GM23338 (cell line): ENCODE results near the gene KRTAP5-10.

Source experiments
- CREB1 ChIP-seq: fragments of 250-450 bp; sonication (Bioruptor Pico); IDR thresholded peaks from 2 replicates; pipeline ENCODE4 v1.5.0; 2020; ENCODE audit warnings: low read depth, mild to moderate bottlenecking, moderate library complexity
- EZH2 ChIP-seq: fragments of 200-600 bp; sonication (generic); IDR thresholded peaks from one replicate; pipeline ENCODE4 v1.8.0; 2017; ENCODE audit warnings: antibody characterized with exemption, mild to moderate bottlenecking, low read depth; ENCODE audit not compliant: unreplicated experiment
- EZH2phosphoT487 ChIP-seq: fragments of 200-600 bp; sonication (generic); IDR thresholded peaks from one replicate; pipeline ENCODE4 v1.8.1; 2018; ENCODE audit warnings: antibody characterized with exemption; ENCODE audit not compliant: unreplicated experiment
- JUNB ChIP-seq: IDR thresholded peaks from one replicate; pipeline ENCODE4 v1.6.1; 2016; ENCODE audit warnings: antibody characterized with exemption; ENCODE audit not compliant: unreplicated experiment
- POLR2AphosphoS5 ChIP-seq: IDR thresholded peaks from 2 replicates; pipeline ENCODE4 v1.6.1; 2016; ENCODE audit warnings: antibody characterized with exemption, low read depth
- ZNF331 ChIP-seq: fragments of 250-450 bp; sonication (Bioruptor Pico); IDR thresholded peaks from 2 replicates; pipeline ENCODE4 v1.5.0; 2020; ENCODE audit warnings: low read depth, mild to moderate bottlenecking, moderate library complexity
- TF ChIP-seq, protein P1 (sequence below), 2 experiments: fragments of 200-600 bp in 1 of 2; sonication (generic) in 1 of 2; conservative IDR thresholded peaks; 2 replicates each; pipeline versions ENCODE4 v1.5.1 to v1.6.1; 2016 to 2017; ENCODE audit warnings: antibody characterized with exemption in 2 of 2, low read depth in 2 of 2, mild to moderate bottlenecking in 2 of 2, moderate library complexity in 1 of 2
- TF ChIP-seq, protein P2 (sequence below): IDR thresholded peaks from one replicate; pipeline ENCODE4 v1.6.1; 2018; ENCODE audit warnings: antibody characterized with exemption; ENCODE audit not compliant: unreplicated experiment
- TF ChIP-seq, protein P3 (sequence below): IDR thresholded peaks from 2 replicates; pipeline ENCODE4 v1.6.1; 2016; ENCODE audit warnings: antibody characterized with exemption

DNA sequence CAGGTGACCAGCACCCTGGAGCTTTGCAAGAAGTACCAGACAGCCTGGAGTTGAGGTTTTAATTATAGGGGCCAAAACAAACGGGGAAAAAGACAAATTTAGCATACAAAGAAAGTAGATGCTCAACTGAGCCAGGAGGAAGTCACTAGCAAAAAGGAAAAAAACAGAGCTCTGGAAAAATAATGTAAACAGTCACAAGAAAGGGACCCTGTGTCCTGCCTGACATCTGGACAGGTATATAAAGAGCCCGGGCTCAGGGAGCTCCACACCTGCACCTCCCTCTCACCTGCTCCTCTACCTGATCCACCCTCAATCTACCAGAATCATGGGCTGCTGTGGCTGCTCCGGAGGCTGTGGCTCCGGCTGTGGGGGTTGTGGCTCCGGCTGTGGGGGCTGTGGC lies at the start of gene KRTAP5-10:
- TF ChIP-seq, protein P1, sequence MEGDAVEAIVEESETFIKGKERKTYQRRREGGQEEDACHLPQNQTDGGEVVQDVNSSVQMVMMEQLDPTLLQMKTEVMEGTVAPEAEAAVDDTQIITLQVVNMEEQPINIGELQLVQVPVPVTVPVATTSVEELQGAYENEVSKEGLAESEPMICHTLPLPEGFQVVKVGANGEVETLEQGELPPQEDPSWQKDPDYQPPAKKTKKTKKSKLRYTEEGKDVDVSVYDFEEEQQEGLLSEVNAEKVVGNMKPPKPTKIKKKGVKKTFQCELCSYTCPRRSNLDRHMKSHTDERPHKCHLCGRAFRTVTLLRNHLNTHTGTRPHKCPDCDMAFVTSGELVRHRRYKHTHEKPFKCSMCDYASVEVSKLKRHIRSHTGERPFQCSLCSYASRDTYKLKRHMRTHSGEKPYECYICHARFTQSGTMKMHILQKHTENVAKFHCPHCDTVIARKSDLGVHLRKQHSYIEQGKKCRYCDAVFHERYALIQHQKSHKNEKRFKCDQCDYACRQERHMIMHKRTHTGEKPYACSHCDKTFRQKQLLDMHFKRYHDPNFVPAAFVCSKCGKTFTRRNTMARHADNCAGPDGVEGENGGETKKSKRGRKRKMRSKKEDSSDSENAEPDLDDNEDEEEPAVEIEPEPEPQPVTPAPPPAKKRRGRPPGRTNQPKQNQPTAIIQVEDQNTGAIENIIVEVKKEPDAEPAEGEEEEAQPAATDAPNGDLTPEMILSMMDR (conservative IDR thresholded peaks at IDR 0.05; ENCODE audit: low read depth in 2 of 2), result no peak
- TF ChIP-seq CREB1 (CRISPR knock-in tag) (no peak), EZH2 (no peak), POLR2AphosphoS5 (no peak), EZH2phosphoT487 (no peak), ZNF331 (no peak), JUNB (no peak)
- TF ChIP-seq, protein P2, sequence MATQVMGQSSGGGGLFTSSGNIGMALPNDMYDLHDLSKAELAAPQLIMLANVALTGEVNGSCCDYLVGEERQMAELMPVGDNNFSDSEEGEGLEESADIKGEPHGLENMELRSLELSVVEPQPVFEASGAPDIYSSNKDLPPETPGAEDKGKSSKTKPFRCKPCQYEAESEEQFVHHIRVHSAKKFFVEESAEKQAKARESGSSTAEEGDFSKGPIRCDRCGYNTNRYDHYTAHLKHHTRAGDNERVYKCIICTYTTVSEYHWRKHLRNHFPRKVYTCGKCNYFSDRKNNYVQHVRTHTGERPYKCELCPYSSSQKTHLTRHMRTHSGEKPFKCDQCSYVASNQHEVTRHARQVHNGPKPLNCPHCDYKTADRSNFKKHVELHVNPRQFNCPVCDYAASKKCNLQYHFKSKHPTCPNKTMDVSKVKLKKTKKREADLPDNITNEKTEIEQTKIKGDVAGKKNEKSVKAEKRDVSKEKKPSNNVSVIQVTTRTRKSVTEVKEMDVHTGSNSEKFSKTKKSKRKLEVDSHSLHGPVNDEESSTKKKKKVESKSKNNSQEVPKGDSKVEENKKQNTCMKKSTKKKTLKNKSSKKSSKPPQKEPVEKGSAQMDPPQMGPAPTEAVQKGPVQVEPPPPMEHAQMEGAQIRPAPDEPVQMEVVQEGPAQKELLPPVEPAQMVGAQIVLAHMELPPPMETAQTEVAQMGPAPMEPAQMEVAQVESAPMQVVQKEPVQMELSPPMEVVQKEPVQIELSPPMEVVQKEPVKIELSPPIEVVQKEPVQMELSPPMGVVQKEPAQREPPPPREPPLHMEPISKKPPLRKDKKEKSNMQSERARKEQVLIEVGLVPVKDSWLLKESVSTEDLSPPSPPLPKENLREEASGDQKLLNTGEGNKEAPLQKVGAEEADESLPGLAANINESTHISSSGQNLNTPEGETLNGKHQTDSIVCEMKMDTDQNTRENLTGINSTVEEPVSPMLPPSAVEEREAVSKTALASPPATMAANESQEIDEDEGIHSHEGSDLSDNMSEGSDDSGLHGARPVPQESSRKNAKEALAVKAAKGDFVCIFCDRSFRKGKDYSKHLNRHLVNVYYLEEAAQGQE, result no peak
- TF ChIP-seq, protein P3, sequence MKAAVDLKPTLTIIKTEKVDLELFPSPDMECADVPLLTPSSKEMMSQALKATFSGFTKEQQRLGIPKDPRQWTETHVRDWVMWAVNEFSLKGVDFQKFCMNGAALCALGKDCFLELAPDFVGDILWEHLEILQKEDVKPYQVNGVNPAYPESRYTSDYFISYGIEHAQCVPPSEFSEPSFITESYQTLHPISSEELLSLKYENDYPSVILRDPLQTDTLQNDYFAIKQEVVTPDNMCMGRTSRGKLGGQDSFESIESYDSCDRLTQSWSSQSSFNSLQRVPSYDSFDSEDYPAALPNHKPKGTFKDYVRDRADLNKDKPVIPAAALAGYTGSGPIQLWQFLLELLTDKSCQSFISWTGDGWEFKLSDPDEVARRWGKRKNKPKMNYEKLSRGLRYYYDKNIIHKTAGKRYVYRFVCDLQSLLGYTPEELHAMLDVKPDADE, result no peak
